GM12875 (cell line): Measurements from ENCODE around the gene SYT12.

Experiments
- H3K4me3 ChIP-seq: one replicate; pipeline ENCODE4 v1.5.1; 2011; ENCODE audit warnings: low read depth, low read length, control low read depth
- CTCF ChIP-seq: IDR thresholded peaks from 2 replicates; pipeline ENCODE4 v1.5.1; 2011; ENCODE audit warnings: low read depth, mild to moderate bottlenecking, control low read depth, inconsistent platforms, low read length, moderate library complexity, borderline replicate concordance; ENCODE audit not compliant: insufficient read depth

The SYT12 gene

GRCh38 chr11:67013511-67014045 is 9.4 kb upstream of the SYT12 start:
- H3K4me3 ChIP-seq, result no peak overlapping the region
- no peak for TF ChIP-seq CTCF

- no peak overlapping the region for H3K4me3 ChIP-seq
- TF ChIP-seq CTCF, result no peak
Measured at GRCh38 chr11:67014343-67014742, 8.6 kb upstream of the SYT12 start.

GRCh38 chr11:67015048-67015447 is 7.9 kb upstream of the SYT12 start:
- no peak overlapping the region for H3K4me3 ChIP-seq
- TF ChIP-seq CTCF, result no peak

- no peak overlapping the region for H3K4me3 ChIP-seq
- TF ChIP-seq CTCF, result no peak
Measured at GRCh38 chr11:67016550-67016949, 6.4 kb upstream of the SYT12 start.

GRCh38 chr11:67020949-67021348 is 2.0 kb upstream of the SYT12 start:
- TF ChIP-seq CTCF, result no peak

GRCh38 chr11:67022341-67022933 is 497 bp upstream of the SYT12 start:
- no peak for TF ChIP-seq CTCF
- no peak overlapping the region for H3K4me3 ChIP-seq

More at GRCh38 chr11:67020949-67021348, 2.0 kb upstream of the SYT12 start:
- H3K4me3 ChIP-seq, result no peak overlapping the region

- no peak overlapping the region for H3K4me3 ChIP-seq
- no peak for TF ChIP-seq CTCF
Measured at GRCh38 chr11:67023957-67024353, 1.0 kb downstream of the SYT12 start.
